NCI-H146 treated with DMSO at 0.1 percent for 48 hours (cell line): ENCODE data around the gene CPA2.

Experiments
- DNase-seq: peaks from one replicate; lab custom pipeline; 2025; ENCODE audit not compliant: unreplicated experiment; lab: John Stamatoyannopoulos, UW

CPA2 gene

DNA sequence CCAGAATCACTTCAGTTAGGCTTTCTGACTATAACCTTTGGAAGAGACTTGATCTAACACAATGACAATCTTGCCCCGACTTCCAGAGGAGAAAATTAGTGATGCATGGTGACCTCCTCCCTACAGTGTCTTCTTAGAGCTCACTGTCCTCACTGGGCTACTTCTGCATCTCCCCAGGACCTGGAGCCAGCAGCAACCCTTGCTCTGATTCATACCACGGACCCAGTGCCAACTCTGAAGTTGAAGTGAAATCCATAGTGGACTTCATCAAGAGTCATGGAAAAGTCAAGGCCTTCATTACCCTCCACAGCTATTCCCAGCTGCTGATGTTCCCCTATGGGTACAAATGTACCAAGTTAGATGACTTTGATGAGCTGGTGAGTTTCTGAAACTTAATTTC is 12.6 kb downstream of the CPA2 start:
- DNase-seq, result no peak

DNA sequence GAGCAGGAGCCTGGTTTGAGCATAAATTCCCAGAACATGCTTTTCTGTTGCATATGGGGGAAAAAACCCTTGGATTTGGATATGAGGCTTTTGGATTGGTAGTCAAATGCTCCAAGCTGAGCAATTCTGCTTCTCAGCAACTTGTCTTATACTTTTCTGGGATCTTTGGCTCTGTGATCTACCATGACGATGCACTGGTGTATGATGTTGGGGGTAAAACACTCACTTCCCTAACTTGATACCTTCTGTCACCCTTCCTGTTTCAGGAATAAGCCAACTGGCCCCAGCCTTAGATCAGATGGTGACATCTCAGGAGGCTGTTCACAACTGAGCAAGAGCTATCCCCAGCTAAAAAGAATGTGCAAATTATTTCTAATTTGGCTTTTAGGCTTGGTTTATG is 13.2 kb downstream of the CPA2 start:
- DNase-seq, result no peak

DNA sequence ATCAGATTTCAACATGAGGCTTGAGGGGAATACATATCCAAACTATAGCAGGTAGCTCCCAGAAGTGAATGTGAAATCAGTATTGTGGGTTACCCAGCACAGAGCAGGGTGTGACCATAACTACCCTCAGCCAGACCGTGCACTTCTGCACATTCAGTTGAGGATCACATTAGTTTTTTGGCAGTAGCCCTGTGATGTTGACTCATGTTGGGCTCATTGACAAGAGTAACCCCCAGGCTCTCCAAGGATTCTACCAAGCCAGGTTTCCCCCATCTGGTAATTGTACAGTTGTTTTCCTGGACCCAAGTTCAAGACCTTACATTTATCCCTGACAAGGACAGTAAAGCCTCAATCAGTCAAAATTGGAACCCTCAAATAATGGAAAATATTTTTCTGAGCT is 14.6 kb downstream of the CPA2 start:
- DNase-seq, result no peak

DNA sequence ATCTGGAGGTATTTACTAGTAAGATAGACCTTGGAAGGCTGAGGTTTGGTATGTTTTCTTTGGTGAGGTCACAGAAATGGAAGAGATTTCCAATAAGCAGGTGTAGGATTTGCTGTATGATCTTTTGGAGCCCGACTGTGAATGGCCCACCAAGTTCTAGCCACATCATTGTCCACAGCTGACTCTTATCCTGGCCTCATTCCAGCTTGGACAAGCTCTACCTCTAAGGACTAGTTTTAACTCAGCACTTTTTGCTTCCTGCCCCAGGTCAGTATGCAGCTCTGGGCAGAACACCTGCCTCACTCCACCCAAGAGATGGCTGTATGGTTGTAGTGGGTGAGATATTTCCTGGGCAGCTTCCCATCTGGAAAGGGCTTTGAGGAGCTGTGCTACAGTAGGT is 20.2 kb downstream of the CPA2 start:
- DNase-seq, result no peak

DNA sequence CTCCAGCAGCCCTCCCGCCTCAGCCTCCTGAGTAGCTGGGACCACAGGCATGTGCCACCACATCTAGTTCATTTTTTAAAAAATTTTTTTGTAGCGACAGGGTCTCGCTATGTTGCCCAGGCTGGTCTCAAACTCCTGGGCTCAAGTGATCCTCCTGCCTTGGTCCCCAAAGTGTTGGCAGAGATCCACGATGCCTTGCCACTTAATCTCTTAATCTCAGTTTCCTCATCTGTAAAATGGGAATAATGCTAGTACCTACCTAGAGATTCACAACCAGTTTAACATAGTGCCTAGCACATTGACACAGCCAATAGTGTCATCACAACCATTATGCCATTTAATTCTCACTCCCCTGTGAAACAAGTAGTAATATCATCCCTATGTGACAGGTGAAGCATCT is 21.5 kb downstream of the CPA2 start:
- no peak for DNase-seq

DNA sequence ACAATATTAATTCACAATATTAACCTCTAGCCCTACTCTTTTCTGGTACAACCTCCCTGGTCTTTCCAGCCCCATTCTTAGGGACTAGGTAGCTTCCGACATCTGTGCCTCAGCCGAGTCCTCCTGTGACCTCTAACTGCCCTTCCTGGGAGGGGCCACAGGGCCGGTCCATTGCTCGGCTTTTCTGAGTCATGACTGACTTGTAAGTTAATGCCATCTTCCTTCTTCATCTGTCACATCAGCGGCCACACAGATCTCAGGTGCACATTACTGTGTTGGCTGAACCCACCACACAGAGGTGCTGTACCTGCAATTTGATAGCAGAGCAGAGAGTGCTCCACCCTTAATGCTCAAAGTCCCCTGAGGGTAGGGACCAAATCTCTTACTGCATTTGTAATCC is 22.2 kb downstream of the CPA2 start:
- DNase-seq, result no peak

DNA sequence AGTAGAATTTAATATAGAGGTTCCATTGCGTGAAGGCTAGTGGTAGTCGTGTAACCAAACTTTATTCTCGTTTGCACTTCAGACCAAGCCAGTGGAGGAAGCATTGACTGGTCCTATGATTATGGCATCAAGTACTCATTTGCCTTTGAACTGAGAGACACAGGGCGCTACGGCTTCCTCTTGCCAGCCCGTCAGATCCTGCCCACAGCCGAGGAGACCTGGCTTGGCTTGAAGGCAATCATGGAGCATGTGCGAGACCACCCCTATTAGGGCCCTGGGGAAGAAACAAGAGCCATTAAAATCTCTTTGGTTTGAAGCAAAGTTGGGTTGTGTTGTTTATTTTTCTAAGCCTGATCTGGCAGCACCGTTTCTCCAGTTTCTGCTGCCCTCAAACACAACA is 22.8 kb downstream of the CPA2 start:
- no peak for DNase-seq

DNA sequence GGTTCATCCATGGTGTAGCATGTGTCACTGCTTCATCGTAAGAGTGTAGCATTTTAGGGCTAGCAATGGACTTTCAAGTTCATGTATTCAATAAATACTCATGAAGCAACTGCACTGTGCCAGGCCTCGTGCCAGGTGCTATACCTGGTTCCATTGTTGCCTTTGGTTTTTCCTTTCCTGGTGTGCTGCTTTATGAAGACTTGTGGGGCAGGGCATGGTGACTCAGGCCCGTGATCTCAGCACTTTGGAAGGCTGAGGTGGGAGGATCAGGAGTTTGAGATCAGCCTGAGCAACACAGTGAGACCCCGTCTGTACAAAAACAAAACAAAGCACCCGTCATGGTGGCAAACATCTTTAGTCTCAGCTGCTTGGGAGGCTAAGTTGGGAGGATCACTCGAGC is 24.1 kb downstream of the CPA2 start:
- no peak for DNase-seq

DNA sequence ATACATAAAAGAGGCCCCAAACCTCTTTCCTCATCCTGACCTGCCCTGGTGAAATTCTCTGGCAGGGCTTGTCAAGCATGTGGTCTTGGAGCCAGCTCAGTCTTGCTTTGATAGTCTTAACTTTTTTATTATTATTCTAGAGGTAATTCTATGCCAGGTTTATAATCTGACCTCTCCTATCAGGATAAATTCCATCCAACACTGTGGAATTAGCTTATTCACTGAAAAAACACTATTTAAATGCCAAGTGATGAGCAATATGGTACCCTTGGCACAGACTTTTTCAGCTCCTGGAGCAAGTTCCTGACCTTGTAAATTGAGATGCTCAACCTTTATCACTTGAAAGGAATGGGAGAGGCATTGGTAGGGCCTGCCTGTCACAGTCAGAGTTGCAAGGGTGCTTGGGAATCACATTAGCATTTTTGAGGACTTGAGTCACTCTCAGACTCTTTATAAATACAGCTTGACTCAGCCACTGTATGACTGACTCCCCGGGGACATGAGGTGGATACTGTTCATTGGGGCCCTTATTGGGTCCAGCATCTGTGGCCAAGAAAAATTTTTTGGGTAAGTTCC is 26.1 kb downstream of the CPA2 start, which contains the start of gene CPA4:
CPA4 (plus strand) TSS at position 480 of the 576 bp plus-strand sequence; CDS start at position 500, 20 bp downstream.
- no peak for DNase-seq

DNA sequence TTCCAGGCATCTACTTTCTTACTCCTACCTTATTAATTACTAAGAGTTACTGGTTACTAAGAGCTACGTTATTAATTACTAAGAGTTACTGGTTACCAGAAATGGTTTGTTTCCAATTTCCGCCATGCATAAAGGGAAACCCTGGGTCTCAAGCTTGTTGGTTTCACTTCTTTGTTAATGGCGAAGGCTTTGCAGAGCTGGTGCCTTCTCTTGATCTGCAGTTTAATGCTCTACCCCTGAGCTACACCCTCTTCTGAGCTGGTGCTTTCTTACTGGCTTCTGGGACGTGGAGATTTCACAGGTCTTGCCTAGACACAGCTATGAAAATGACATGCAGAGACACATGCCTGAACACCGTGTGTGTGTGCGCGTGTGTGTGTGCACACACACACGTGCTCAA is 26.9 kb downstream of the CPA2 start:
- DNase-seq, result no peak

DNA sequence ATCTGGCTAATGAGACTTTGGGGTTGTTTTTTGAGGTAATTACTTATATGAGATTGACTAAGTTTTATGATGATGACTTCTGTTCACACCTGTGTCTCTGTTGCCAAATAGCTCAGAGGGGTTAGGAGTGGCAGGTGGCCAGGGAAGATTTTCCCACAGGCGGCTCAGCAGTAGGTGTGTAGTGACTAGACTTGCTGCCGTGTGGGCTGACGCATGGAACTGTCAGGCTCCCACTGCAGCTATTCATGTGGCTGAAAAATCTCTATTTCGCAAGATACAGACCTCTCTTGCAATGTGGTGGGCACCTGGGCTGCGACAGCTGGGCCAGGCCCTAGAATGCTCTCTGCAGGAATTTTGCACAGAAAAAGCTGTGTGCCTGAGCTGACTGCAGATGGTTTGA is 27.7 kb downstream of the CPA2 start:
- DNase-seq, result no peak

DNA sequence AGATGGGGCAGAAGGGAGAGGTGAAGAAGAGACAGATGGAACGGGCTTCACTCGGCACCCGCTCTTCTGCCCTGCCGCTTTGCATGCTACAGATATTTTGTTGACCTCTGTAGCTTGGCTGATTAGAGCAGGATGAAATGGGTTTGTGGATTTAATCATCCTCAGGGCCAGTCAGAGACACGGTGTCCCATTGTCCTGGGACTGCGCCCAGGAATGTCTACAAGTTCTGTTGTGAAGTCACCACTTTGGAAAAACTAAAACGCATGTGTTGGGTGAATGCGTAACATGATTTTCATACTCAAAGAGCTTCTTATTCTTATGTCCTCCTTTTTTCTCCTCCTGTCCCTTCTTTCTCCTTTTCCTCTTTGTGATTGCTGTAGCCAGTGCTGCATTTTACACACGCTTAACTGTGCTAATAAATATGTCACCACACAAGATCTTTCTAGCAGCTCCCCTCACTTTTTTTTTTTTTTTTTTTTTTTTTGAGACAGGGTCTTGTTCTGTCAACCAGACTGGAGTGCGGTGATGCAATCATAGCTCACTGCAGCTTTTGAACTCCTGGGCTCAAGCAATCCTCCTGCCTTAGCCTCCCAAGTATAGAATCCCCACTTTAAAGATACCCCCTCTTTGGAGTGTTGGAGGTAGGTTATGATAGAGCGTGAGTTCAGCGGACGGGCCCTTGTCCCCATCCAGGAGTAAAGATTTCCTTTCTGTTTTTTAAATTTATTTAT is 29.7 kb downstream of the CPA2 start:
- no peak for DNase-seq

DNA sequence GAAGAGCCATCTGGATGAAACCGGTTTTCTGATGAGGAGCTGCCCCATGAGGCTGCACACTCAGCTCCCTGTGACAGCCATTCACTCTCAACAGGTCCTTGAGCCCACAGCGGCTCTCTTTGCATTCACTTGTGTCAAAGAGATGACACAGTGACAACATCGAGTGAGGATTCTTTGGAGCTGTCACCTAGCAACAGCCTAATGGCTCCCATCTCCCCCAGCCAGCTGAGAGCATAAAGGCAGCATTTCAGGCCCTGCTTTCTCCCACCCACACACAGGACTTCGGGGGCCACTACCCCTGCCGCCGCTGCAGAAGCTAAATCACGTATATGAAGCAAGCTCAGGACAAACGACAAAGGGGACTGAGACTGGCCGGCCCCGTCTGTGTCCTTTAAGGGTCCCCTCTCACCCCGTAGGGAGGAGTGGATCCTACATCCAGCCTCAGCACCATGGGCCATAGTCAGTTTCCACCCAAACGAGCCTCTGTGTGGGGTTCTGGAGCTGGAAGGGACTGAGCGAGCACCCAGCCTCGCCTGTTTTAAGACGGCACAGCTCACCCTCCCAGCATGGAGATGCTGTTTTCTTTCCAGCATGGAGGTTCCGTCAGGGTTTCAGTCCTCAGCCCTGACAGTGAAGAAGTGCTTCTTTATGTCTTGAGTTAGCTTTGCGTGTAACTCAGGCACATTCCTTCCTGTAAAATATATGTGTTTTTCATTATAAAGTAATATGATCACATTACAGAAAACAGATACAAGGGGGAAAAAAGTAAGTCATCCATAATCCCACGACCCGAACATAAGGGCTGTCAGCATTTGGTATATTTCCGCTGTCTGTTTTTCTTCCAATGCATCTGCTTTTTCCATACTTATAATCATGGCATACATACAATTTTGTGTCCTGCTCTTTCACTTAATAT is 31.2 kb downstream of the CPA2 start:
- DNase-seq, result no peak

DNA sequence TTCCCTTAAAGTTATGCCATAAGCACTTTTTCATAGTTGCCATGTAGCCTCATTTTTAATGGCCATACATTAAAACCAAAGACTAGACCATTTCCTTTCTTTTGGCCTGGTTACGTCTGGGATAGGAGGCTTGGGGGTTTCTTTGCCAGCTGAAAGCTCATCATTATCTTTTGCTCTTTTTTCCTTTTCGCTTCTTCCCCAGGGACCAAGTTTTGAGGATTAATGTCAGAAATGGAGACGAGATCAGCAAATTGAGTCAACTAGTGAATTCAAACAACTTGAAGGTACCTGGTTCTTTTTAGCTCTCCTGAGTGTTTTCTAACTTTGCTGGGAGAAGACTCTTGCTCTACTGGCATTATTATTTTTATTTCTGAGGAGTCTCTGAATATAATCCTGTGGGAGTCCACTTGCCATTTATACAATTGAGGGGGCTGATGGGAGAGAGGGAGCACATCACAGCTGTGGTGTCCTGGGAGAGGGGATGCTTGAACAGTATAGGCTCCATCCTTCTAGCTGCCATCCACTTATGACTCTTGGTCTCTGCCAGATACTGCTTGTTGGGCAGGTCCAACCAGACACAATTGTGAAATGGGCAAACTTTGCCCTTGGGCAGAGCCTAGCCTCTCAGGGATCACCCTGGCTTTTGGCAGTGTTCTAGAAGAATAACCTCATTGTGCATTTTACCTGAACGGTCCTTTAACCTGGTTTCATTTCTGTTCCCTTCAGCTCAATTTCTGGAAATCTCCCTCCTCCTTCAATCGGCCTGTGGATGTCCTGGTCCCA is 32.1 kb downstream of the CPA2 start:
- no peak for DNase-seq

DNA sequence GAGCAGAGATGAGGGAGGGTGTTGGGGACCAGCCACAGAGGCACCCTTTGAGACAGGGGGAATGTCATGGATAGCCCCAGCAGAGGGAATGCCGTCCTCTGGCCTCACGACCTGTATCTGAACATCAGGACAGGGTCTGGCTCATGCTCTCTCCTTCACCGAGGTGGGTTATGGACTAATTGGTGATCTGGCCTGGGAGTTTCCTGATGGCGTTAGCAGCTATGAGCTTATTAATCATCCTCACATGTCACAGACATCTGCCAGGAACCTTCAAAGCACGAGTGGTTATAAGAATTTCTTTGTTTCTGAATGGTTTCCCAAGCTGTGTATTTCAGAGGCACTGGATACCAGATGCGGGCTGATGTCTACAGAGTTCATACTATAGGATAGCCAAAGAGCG is 33.2 kb downstream of the CPA2 start:
- no peak for DNase-seq

DNA sequence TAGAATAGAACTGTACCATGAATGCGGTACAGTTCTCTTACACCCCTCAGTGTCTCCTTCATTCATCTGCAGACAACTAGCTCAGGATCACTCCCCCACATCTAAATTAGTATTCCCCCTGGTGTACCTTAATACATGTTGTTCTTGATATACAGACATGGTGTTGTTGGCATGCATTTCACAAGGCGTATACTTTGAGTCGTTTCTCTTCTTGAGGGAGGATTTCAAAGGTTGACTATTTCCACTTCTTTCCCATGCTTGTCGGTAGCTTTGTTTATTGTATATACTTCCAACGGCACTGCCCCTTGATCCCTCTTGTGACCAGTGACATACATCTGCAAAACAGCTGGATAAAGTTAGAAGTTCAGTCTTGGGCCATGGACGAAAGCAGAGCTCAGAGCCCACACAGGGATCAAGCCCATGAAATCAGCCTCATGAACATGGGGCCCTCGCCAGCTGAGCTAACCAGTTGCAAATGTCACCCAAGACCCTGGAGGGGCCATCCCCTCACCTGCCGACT is 34.9 kb downstream of the CPA2 start:
- DNase-seq, result no peak

DNA sequence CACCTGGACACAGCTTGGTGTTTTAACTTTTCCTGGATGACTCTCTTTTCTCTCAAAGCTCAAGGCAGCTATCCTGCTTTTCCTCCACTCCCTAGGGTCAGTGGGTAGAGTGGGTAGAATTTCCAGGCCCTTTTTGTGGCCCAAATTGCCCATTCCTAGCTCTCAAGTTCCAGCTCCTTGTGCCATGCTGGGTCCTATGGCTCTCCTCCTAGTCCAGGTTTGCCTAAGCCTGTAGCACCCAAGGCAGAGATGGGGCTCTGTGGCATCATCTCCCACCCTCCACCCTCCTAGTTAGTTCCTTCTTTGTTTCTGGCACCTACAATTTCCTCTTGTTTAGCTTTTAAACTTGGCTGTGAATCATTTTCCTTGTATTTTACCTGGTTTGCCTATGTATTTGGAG is 36.0 kb downstream of the CPA2 start:
- no peak for DNase-seq

DNA sequence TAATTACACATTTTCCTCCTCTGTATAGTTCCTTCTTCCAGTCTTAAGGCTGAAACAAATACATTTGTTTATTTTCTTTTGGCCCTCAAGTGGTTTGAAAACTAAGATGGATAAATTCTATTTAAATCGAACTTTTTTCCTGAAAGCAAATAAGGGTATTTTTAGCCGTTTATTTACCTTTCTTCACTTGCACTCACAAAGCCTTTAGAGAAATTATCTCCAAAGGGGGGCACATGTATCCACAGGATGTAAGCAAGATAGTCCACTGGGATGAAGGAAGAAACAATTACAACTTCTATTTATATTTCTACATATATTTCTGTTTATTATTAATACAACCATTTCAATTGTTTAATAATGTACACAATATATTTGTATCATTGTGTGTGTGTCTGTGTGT is 36.5 kb downstream of the CPA2 start:
- DNase-seq, result peak; percentile 36

DNA sequence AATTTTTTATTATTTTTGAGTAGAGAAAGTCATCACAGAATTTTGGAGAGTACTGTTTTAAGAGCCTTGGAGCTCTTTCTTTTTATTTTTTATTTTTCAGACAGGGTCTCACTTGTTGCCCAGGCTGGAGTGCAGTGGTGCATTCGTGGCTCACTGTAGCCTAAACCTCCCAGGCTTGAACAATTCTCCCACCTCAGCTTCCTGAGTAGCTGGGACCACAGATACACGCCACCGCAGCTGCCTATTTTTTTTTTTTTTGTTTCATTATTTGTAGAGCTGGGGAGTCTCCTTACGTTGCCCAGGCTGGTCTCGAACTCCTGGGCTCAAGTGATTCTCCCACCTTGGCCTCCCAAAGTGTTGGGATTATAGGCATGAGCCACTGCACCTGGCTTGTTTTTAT is 36.9 kb downstream of the CPA2 start:
- no peak for DNase-seq

DNA sequence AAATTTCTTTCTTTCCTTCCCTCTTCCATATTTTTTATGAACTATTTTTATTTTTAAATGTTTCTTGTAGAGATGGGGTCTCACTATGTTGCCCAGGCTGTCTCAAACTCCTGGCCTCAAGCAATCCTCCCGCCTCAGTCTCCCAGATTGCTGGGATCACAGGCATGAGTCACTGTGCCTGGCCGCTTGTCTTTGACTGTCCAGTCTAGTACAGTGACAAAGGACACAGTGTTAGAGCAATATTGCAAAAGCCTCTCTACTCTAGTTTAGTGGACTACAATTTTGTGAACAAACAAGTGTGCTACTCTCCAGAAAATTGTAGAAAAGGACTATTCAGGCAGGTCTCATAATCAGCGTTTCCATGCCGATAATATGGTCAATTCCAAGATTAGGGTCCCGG is 37.3 kb downstream of the CPA2 start:
- no peak for DNase-seq

DNA sequence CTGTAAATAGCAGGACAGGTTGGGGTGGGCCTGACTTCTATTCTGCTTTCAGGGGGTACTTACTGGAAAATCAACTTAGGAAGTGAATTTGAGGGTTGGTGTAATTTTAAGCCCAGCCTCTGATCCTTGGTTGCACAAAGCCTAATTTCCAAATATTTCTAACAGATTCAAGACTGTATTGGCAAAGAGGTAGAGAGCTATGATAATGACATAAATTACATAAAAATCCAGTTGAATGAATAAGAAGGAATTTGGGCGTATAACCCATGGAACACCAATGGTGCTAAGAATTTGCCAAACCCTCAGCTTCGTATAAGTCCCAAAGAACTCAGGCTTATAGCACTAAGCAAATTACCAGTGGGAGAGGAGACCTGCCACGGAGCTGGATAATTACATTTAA is 38.2 kb downstream of the CPA2 start:
- no peak for DNase-seq
